Measurements from ENCODE around the gene ELAVL4. TPM values are rescaled to one million over a fixed set of nuclear protein-coding genes. Genes with fewer than 3 reads are reported as not detected.

Gene ELAVL4
- total RNA-seq, 1 experiment from 2014 or later, result not detected

DNA sequence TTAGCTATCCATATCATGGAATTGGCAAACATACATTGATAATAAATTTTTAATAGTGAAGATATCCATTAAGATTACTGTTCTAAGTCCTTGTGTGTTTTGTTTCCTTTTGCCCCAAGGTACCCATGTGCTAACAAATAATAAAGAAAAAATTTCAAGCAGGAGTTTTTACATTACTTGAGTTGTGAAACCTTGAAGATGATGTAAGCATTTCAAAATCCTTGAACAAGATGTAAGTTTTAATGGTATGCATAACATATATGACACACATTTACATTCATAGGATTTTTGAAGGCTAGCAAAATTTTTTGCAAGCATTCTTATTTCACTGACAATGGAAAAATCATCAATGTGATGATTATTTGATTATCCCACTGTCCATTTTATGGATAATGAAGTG, 10.9 kb upstream of the ELAVL4 start:
- Histone ChIP-seq H3K4me1 (ENCODE audit: control insufficient read depth in 1 of 2, insufficient read depth in 2 of 2, low read length in 2 of 2) (no peaks in the 10 kb centered on the region), H4K20me1 (ENCODE audit: insufficient read depth) (no peaks in the 10 kb centered on the region), H3K27ac (ENCODE audit: low read depth, low read length) (no peak overlapping the region), H3K9me3 (ENCODE audit: control insufficient read depth in 1 of 2, insufficient read depth in 1 of 2, low read depth in 1 of 2, low read length in 2 of 2) (no peaks in the 10 kb centered on the region), H3K4me2 (ENCODE audit: low read length) (no peak overlapping the region), H3K27me3 (ENCODE audit: insufficient read depth, low read length) (no peaks in the 10 kb centered on the region), H3K4me3 (replicated peaks in 1 of 2; ENCODE audit: low read depth in 1 of 2, low read length in 2 of 2) (no peak overlapping the region), H3K9me2 (ENCODE audit: insufficient read depth) (no peaks in the 10 kb centered on the region), H3K9ac (ENCODE audit: low read length) (no peak overlapping the region), H2AFZ (ENCODE audit: low read depth, low read length, poor library complexity, severe bottlenecking) (no peak overlapping the region), H3K36me3 (ENCODE audit: control insufficient read depth in 1 of 2, insufficient read depth in 2 of 2, low read length in 2 of 2) (no peaks in the 10 kb centered on the region), H3K79me2 (ENCODE audit: insufficient read depth, low read length) (no peaks in the 10 kb centered on the region)
- CTCF ChIA-PET, result no interaction called here
- DNase-seq (ENCODE audit: low read depth, low spot score) (no peak), ATAC-seq (no peak)
- TF ChIP-seq, protein P1, sequence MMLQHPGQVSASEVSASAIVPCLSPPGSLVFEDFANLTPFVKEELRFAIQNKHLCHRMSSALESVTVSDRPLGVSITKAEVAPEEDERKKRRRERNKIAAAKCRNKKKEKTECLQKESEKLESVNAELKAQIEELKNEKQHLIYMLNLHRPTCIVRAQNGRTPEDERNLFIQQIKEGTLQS (IDR thresholded peaks at IDR 0.05), result no peak
- TF ChIP-seq SRF (IDR thresholded peaks at IDR 0.05; ENCODE audit: low read depth), result no peak
- no peak for TF ChIP-seq SIN3A (IDR thresholded peaks at IDR 0.05; ENCODE audit: low read depth)
- no peak for TF ChIP-seq EZH2 (IDR thresholded peaks at IDR 0.05)
- no peak for TF ChIP-seq ZFX (IDR thresholded peaks at IDR 0.05)
- no peak for TF ChIP-seq ZBTB33 (IDR thresholded peaks at IDR 0.05; ENCODE audit: extremely low read depth, insufficient replicate concordance, low read length)
- intact Hi-C loops (cut with micrococcal nuclease), result no loop called here
- POLR2A ChIA-PET, result no interaction called here
- BruUV-seq (replicated peaks), result no TSS peak
- RAD21 ChIA-PET (ENCODE audit: low non-redundant PET in 1 of 2, low total read pairs in 2 of 2, uncharacterized antibody in 2 of 2, unreplicated experiment in 2 of 2), result no interaction called here

GRCh38 chr1:50098591-50099021, 10.1 kb upstream of the ELAVL4 start:
- Histone ChIP-seq H3K4me1 (ENCODE audit: control insufficient read depth in 1 of 2, insufficient read depth in 2 of 2, low read length in 2 of 2) (no peaks in the 10 kb centered on the region), H3K27me3 (ENCODE audit: insufficient read depth, low read length) (0 out of 2 replicates have a peak, but pooled peaks cover 3% of the 10 kb centered on the region), H4K20me1 (ENCODE audit: insufficient read depth) (no peaks in the 10 kb centered on the region), H3K4me3 (replicated peaks in 1 of 2; ENCODE audit: low read depth in 1 of 2, low read length in 2 of 2) (no peak overlapping the region), H3K79me2 (ENCODE audit: insufficient read depth, low read length) (no peaks in the 10 kb centered on the region), H3K36me3 (ENCODE audit: control insufficient read depth in 1 of 2, insufficient read depth in 2 of 2, low read length in 2 of 2) (no peaks in the 10 kb centered on the region), H3K9me2 (ENCODE audit: insufficient read depth) (no peaks in the 10 kb centered on the region), H3K4me2 (ENCODE audit: low read length) (no peak overlapping the region), H3K9me3 (ENCODE audit: control insufficient read depth in 1 of 2, insufficient read depth in 1 of 2, low read depth in 1 of 2, low read length in 2 of 2) (no peaks in the 10 kb centered on the region), H3K9ac (ENCODE audit: low read length) (no peak overlapping the region), H3K27ac (ENCODE audit: low read depth, low read length) (no peak overlapping the region), H2AFZ (ENCODE audit: low read depth, low read length, poor library complexity, severe bottlenecking) (no peak overlapping the region)
- CTCF ChIA-PET, result no interaction called here
- ATAC-seq, result no peak
- intact Hi-C loops (cut with micrococcal nuclease), result no loop called here
- POLR2A ChIA-PET, result no interaction called here
- RAD21 ChIA-PET (ENCODE audit: low non-redundant PET in 1 of 2, low total read pairs in 2 of 2, uncharacterized antibody in 2 of 2, unreplicated experiment in 2 of 2), result no interaction called here
- no TSS peak for BruUV-seq (replicated peaks)
- no peak for DNase-seq (ENCODE audit: low read depth, low spot score)
- TF ChIP-seq ELF1 (IDR thresholded peaks at IDR 0.05; ENCODE audit: borderline replicate concordance, low read depth), result no peak
- no peak for TF ChIP-seq TCF7L2 (IDR thresholded peaks at IDR 0.05; ENCODE audit: borderline replicate concordance, extremely low read depth, insufficient read depth, insufficient read length)
- TF ChIP-seq ZNF274 (IDR thresholded peaks at IDR 0.05; ENCODE audit: low read depth, low read length), result no peak
- TF ChIP-seq, protein P2, sequence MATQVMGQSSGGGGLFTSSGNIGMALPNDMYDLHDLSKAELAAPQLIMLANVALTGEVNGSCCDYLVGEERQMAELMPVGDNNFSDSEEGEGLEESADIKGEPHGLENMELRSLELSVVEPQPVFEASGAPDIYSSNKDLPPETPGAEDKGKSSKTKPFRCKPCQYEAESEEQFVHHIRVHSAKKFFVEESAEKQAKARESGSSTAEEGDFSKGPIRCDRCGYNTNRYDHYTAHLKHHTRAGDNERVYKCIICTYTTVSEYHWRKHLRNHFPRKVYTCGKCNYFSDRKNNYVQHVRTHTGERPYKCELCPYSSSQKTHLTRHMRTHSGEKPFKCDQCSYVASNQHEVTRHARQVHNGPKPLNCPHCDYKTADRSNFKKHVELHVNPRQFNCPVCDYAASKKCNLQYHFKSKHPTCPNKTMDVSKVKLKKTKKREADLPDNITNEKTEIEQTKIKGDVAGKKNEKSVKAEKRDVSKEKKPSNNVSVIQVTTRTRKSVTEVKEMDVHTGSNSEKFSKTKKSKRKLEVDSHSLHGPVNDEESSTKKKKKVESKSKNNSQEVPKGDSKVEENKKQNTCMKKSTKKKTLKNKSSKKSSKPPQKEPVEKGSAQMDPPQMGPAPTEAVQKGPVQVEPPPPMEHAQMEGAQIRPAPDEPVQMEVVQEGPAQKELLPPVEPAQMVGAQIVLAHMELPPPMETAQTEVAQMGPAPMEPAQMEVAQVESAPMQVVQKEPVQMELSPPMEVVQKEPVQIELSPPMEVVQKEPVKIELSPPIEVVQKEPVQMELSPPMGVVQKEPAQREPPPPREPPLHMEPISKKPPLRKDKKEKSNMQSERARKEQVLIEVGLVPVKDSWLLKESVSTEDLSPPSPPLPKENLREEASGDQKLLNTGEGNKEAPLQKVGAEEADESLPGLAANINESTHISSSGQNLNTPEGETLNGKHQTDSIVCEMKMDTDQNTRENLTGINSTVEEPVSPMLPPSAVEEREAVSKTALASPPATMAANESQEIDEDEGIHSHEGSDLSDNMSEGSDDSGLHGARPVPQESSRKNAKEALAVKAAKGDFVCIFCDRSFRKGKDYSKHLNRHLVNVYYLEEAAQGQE (IDR thresholded peaks at IDR 0.05; ENCODE audit: low read depth), result no peak
- no peak for TF ChIP-seq EZH2phosphoT487 (IDR thresholded peaks at IDR 0.05; ENCODE audit: borderline replicate concordance)
- TF ChIP-seq CBX3 (IDR thresholded peaks at IDR 0.05; ENCODE audit: low read depth), result no peak
- no peak for TF ChIP-seq YY1 (IDR thresholded peaks at IDR 0.05; ENCODE audit: extremely low read depth, insufficient replicate concordance, low read depth, low read length)
- no peak for TF ChIP-seq FOSL1 (IDR thresholded peaks at IDR 0.05; ENCODE audit: low read depth)
- TF ChIP-seq SRF (IDR thresholded peaks at IDR 0.05; ENCODE audit: low read depth), result no peak
- TF ChIP-seq RAD21 (IDR thresholded peaks at IDR 0.05; ENCODE audit: low read depth), result no peak
- no peak for TF ChIP-seq SP1 (IDR thresholded peaks at IDR 0.05; ENCODE audit: low read depth)
- no peak for TF ChIP-seq ZFX (IDR thresholded peaks at IDR 0.05)
- TF ChIP-seq SIN3A (IDR thresholded peaks at IDR 0.05; ENCODE audit: low read depth), result no peak
- no peak for TF ChIP-seq EGR1 (IDR thresholded peaks at IDR 0.05; ENCODE audit: low read depth)

Measured in HCT116 (cell line).